MV-4-11 (cell line): ENCODE results near the gene SYT11.
"Not testable (repeated sequence)": the region's sequence is repeated elsewhere in the genome, so short reads cannot be mapped to it uniquely, and the experiment has no call there.

Source experiments
- DNase-seq: peaks from one replicate; lab custom pipeline; 2025; lab: John Stamatoyannopoulos, UW

The SYT11 gene

GRCh38 chr1:155899683-155900082 lies 40.3 kb downstream of the SYT11 start:
- DNase-seq: no peak

GRCh38 chr1:155900161-155900560 lies 40.8 kb downstream of the SYT11 start:
- no peak for DNase-seq

DNA sequence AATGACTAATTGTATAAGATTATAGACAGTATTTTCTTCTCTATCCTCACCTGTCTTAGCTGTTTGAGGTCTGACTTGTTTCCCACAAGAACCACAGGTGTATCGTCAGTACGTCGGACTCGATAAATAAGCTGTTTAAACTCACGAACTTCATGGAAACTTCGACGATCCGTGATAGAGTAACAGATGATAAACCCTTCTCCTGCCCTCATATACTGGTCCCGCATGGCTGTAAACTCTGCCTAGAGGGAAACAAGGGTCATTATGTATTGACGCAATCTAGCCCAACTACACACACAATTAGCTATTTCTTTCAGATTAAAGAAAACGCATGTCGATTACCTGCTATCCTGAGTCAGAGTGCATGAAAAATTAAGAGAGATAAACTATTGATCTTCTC lies 44.9 kb downstream of the SYT11 start:
- DNase-seq: no peak

- peak; percentile 89 for DNase-seq
These were observed 50.5 kb downstream of the SYT11 start for GRCh38 chr1:155909894-155910293.

- no peak for DNase-seq
These were observed 51.3 kb downstream of the SYT11 start for GRCh38 chr1:155910621-155911121.

GRCh38 chr1:155911156-155912055 lies 52.0 kb downstream of the SYT11 start, which contains the start of gene RIT1:
TSS of gene RIT1 (minus strand) at chr1:155911349. CDS start at chr1:155910761, 588 bp downstream.
- DNase-seq: peak; percentile 75

- DNase-seq: no peak
These were observed 52.7 kb downstream of the SYT11 start for GRCh38 chr1:155912056-155912536.

GRCh38 chr1:155913969-155914757 lies 54.8 kb downstream of the SYT11 start:
- DNase-seq: no peak

- no peak for DNase-seq
These were observed 59.3 kb downstream of the SYT11 start for GRCh38 chr1:155918660-155919059.

GRCh38 chr1:155919801-155920200 lies 60.4 kb downstream of the SYT11 start:
- no peak for DNase-seq

DNA sequence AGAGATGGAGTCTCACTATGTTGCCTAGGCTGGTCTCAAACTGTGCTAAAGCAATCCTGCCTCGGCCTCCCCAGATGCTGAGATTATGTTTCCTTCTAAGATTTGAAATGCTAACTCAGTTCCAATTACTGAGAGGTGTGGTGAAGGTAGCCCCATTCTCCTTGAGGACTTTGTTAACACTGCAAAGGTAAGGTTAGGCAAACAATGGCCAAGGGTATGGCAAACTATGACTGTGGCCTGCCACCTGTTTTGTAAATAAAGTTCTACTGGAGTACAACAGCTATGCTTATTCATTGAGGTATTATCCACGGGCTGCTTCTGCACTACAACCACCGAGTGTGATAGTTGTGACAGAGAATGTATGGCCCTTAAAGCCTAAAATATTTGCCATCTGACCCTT lies 61.4 kb downstream of the SYT11 start:
- no peak for DNase-seq

GRCh38 chr1:155925506-155925905 lies 66.1 kb downstream of the SYT11 start:
- no peak for DNase-seq

DNA sequence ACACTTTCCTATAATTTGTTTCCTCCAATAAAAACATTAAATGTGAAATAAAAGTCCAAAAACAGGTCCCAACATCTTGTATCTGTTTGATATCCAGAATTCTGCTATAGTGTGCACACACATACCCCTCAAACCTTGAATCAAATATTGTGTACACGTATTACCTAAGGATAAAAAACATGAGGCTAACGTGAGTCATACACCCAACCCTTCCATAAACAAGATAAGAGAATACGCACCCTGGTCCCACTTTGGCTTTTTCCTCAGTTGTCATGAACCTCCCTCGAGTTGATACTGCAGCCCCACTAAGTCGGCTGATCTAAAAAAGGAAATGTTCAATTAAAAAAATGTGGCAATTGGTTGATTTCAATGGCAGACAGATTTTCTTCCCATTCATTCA lies 69.7 kb downstream of the SYT11 start:
- DNase-seq: no peak

DNA sequence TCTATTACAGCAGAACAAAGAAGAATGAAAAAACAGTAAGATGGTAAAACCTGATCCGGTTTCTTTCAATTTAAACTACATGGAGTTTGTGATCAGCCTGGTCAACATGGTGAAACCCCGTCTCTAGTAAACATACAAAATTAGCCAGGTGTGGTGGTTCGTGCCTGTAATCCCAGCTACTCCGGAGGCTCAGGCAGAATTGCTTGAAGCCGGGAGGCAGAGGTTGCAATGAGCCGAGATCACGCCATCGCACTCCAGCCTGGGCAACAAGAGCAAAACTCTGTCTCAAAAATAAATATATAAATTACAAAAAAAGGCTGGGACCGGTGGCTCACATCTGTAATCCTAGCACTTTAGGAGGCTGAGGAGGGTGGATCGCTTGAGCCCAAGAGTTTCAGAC lies 71.4 kb downstream of the SYT11 start:
- DNase-seq: not testable (repeated sequence)

- no peak for DNase-seq
These were observed 72.1 kb downstream of the SYT11 start for GRCh38 chr1:155931332-155932038.

- DNase-seq: no peak
These were observed 72.7 kb downstream of the SYT11 start for GRCh38 chr1:155932081-155932480.

GRCh38 chr1:155932487-155932886 lies 73.1 kb downstream of the SYT11 start:
- DNase-seq: no peak

DNA sequence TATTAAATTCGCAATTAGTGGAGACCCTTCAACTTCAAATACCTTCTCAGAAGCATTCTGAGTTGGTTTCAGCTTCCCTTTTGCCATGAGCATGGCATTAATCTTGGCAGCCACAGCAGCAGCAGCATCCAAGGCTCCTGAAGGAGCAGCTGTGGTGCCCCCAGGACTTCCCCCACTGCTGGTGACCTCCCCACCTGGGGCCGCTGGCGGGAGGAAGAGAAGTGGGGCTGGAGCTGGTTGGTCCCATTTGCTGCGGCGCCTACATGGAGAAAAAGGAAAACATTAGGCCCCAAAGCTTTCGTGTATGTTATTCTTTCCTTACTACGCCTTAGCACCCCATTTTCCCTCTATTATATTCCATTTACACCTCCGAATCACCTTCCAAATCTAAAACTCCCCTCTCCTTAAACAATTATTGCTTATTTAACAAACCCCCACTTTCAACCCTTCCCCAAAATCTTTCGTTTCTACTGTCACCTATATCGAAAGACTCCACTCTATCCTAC lies 74.3 kb downstream of the SYT11 start:
- DNase-seq: peak; percentile 17

DNA sequence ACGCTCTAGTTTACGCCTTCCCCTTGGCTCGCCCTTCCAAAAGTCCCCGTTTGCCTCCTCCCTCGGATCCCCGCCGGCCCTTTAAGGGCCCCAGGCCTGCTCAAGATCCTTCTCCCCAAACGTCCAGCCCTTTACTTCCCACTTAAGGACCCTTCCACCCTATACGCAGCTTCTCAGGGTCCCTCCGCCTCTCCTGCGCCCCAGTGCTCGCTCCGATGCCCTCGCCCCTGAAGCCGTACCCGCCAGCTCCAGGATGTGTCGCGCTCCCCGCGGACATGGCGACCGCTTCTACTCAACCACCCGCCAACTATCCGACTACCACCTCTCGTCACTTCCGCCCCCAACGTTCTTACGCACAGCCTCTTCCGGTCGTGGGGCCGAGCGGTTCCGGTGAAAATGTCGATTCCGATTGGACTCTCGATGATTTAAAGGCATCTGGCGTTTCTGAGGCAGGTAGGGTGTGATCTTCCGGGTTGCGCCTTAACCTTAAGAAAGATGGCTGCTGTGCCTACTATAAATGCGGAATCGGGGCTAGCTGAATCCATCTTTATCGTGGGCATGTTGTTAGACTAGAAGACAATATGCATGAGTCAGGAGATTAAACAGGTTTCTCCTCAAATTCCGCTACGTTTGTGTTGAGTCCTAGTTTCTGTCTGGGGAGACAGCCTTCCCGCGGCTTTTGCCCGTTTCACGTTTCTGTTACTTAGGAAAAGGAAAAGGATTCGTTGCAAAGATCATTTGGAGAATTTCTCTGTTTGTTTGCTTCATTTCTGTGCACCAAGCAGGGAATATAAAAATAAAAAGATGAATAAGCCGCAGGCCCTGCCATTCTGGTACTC lies 74.9 kb downstream of the SYT11 start, which contains the start of gene KHDC4:
TSS of gene KHDC4 (minus strand) at position 317 of the 839 bp plus-strand sequence. CDS start at position 277, 40 bp downstream.
- peak; percentile 99 for DNase-seq
